OCI-LY1 (cell line): ENCODE results near the gene ACVR1C.

Experiments used
- H2AFZ ChIP-seq: fragments of 200-600 bp; sonication (generic), shearing (Covaris generic); 2 replicates; pipeline ENCODE4 v1.6.0; 2014; ENCODE audit warnings: antibody characterized with exemption, mild to moderate bottlenecking, low read length
- H3F3A ChIP-seq: fragments of 200-600 bp; sonication (generic), shearing (Covaris generic); 2 replicates; pipeline ENCODE4 v1.6.0; 2014; ENCODE audit warnings: mild to moderate bottlenecking, antibody characterized with exemption, low read length, moderate library complexity; ENCODE audit not compliant: insufficient read depth
- H3K27ac ChIP-seq: fragments of 200-600 bp; sonication (generic); 2 replicates; pipeline ENCODE4 v1.5.1; 2014; ENCODE audit warnings: low read length, mixed run types, mild to moderate bottlenecking, low read depth; ENCODE audit not compliant: poor library complexity, severe bottlenecking
- H3K27me3 ChIP-seq: fragments of 200-600 bp; sonication (generic); 2 replicates; pipeline ENCODE4 v1.6.0; 2014; ENCODE audit warnings: antibody characterized with exemption, mild to moderate bottlenecking, low read length, moderate library complexity; ENCODE audit not compliant: insufficient read depth
- H3K36me3 ChIP-seq: fragments of 200-600 bp; sonication (generic); 2 replicates; pipeline ENCODE4 v1.6.1; 2014; ENCODE audit warnings: mild to moderate bottlenecking, antibody characterized with exemption, low read length, moderate library complexity, mixed read lengths; ENCODE audit not compliant: insufficient read depth
- H3K4me1 ChIP-seq: fragments of 200-600 bp; sonication (generic); 2 replicates; pipeline ENCODE4 v1.5.1; 2014; ENCODE audit warnings: mild to moderate bottlenecking, low read length, moderate library complexity; ENCODE audit not compliant: insufficient read depth, severe bottlenecking
- H3K4me2 ChIP-seq: fragments of 200-600 bp; sonication (generic), shearing (Covaris generic); 2 replicates; pipeline ENCODE4 v1.6.1; 2014; ENCODE audit warnings: low read length
- H3K4me3 ChIP-seq: fragments of 200-600 bp; sonication (generic); 2 replicates; pipeline ENCODE4 v1.5.1; 2014; ENCODE audit warnings: low read length, low read depth, mild to moderate bottlenecking, mixed read lengths; ENCODE audit not compliant: poor library complexity, severe bottlenecking
- H3K79me2 ChIP-seq: fragments of 200-600 bp; shearing (Covaris generic); 2 replicates; pipeline ENCODE4 v1.6.1; 2016; ENCODE audit warnings: mixed run types, low read length, mixed read lengths; ENCODE audit not compliant: insufficient read depth
- H3K9ac ChIP-seq: fragments of 200-600 bp; sonication (generic), shearing (Covaris generic); 2 replicates; pipeline ENCODE4 v1.6.1; 2014; ENCODE audit warnings: mild to moderate bottlenecking, low read length, mixed read lengths
- H3K9me2 ChIP-seq: fragments of 200-600 bp; sonication (generic), shearing (Covaris generic); 2 replicates; pipeline ENCODE4 v1.6.1; 2014; ENCODE audit warnings: low read depth, mild to moderate bottlenecking, low read length, mixed read lengths
- H3K9me3 ChIP-seq: fragments of 200-600 bp; shearing (Covaris generic); 2 replicates; pipeline ENCODE4 v1.6.1; 2014; ENCODE audit warnings: low read length, mixed read lengths
- H4K20me1 ChIP-seq: fragments of 200-600 bp; sonication (generic), shearing (Covaris generic); 2 replicates; pipeline ENCODE4 v1.6.0; 2016; ENCODE audit warnings: mild to moderate bottlenecking, low read length; ENCODE audit not compliant: insufficient read depth
- EZH2 ChIP-seq: fragments of 200-600 bp; sonication (generic), shearing (Covaris generic); IDR thresholded peaks from 2 replicates; pipeline ENCODE4 v1.8.0; 2017; ENCODE audit warnings: borderline replicate concordance, mixed run types, mild to moderate bottlenecking, antibody characterized with exemption, low read length, moderate library complexity, mixed read lengths
- TF ChIP-seq, protein P1 (sequence below): fragments of 200-600 bp; sonication (generic), shearing (Covaris generic); IDR thresholded peaks from 2 replicates; pipeline ENCODE4 v1.5.1; 2017; ENCODE audit warnings: mild to moderate bottlenecking, antibody characterized with exemption, low read length, moderate library complexity, mixed read lengths

Gene ACVR1C

DNA sequence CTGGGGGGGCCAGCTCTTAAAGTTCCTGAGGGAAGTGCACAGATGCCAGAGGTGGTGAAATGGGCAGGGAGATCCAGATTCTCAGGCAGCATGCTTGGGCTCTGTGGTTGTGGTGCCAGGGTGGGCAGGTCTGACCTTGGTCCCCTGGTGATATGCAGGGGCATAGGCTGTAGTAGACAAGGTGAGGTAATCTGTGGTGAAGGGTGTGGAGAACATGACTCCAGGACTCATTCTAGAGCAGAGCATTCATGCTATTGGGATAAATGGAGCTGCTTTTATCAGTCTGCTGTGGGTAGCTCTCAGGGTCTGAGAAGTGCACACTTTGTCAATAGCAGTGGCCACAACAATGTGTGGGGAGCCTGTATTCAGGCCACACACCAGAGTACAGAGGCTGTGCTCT lies 16.9 kb downstream of the ACVR1C start:
- H3K4me3 ChIP-seq, result no peak overlapping the region
- no peaks in the 10 kb centered on the region for H3K79me2 ChIP-seq
- no peaks in the 10 kb centered on the region for H3K4me1 ChIP-seq
- H3K9ac ChIP-seq, result no peak overlapping the region
- no peaks in the 10 kb centered on the region for H3K36me3 ChIP-seq
- H3K4me2 ChIP-seq, result no peak overlapping the region
- no peak overlapping the region for H3K27ac ChIP-seq
- no peak overlapping the region for H2AFZ ChIP-seq
- no peak for TF ChIP-seq EZH2
- TF ChIP-seq, protein P1, sequence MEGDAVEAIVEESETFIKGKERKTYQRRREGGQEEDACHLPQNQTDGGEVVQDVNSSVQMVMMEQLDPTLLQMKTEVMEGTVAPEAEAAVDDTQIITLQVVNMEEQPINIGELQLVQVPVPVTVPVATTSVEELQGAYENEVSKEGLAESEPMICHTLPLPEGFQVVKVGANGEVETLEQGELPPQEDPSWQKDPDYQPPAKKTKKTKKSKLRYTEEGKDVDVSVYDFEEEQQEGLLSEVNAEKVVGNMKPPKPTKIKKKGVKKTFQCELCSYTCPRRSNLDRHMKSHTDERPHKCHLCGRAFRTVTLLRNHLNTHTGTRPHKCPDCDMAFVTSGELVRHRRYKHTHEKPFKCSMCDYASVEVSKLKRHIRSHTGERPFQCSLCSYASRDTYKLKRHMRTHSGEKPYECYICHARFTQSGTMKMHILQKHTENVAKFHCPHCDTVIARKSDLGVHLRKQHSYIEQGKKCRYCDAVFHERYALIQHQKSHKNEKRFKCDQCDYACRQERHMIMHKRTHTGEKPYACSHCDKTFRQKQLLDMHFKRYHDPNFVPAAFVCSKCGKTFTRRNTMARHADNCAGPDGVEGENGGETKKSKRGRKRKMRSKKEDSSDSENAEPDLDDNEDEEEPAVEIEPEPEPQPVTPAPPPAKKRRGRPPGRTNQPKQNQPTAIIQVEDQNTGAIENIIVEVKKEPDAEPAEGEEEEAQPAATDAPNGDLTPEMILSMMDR, result no peak
- peaks cover 4% of the 10 kb centered on the region; the same call in 1 of the 2 replicates for H3K9me3 ChIP-seq
- H3F3A ChIP-seq, result no peaks in the 10 kb centered on the region
- no peaks in the 10 kb centered on the region for H3K9me2 ChIP-seq
- H4K20me1 ChIP-seq, result no peaks in the 10 kb centered on the region
- no peaks in the 10 kb centered on the region for H3K27me3 ChIP-seq

DNA sequence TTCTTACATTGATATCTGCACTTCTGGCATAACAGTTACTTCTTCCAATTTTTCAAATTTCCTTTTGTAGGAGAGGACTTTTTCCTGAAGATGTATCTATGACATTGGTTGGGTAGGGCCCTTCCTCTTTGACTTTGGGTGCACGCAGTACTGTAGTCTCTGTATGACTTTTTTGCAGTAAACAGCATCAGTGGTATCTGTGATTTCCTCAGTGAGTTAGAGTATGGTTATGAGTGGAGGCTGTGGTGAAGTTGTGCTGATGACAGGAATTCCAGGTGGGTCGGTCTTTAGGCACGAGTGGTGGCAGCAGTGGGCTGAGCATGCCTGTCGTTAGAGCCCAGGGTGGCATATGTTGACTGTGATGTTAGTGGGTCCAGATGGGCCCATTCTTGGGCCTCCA lies 17.6 kb downstream of the ACVR1C start:
- Histone ChIP-seq H3K27me3 (no peaks in the 10 kb centered on the region), H3K9me2 (no peaks in the 10 kb centered on the region), H4K20me1 (no peaks in the 10 kb centered on the region), H2AFZ (no peak overlapping the region), H3K9ac (no peak overlapping the region), H3F3A (no peaks in the 10 kb centered on the region), H3K4me3 (no peak overlapping the region), H3K4me1 (no peaks in the 10 kb centered on the region), H3K4me2 (no peak overlapping the region), H3K79me2 (no peaks in the 10 kb centered on the region), H3K36me3 (no peaks in the 10 kb centered on the region), H3K27ac (no peak overlapping the region), H3K9me3 (peaks cover 4% of the 10 kb centered on the region; the same call in 1 of the 2 replicates)
- TF ChIP-seq, protein P1, result no peak
- no peak for TF ChIP-seq EZH2

DNA sequence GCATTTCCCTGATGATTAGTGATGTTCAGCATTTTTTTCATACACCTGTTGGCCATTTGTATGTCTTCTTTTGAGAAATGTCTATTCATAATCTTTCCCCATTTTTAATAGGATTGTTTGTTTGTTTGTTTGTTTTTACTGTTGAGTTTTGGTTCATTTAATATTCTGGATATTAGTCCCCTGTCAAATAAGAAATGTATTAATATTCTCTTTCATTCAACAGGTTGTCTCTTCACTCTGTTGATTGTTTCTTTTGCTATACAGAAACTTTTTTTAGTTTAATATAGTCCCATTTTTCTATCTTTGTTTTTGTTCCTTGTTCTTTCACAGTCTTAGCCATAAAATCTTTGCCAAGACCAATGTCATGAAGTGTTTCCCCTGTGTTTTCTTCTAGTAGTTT lies 22.1 kb downstream of the ACVR1C start:
- H3K9me3 ChIP-seq, result peaks cover 4% of the 10 kb centered on the region; the same call in 1 of the 2 replicates
- H3K27ac ChIP-seq, result no peak overlapping the region
- no peak overlapping the region for H3K4me2 ChIP-seq
- H3K4me3 ChIP-seq, result no peak overlapping the region
- no peaks in the 10 kb centered on the region for H3K36me3 ChIP-seq
- H2AFZ ChIP-seq, result no peak overlapping the region
- no peaks in the 10 kb centered on the region for H3K27me3 ChIP-seq
- H3K9me2 ChIP-seq, result no peaks in the 10 kb centered on the region
- no peaks in the 10 kb centered on the region for H3K79me2 ChIP-seq
- no peak for TF ChIP-seq EZH2
- TF ChIP-seq, protein P1, result no peak
- H3F3A ChIP-seq, result no peaks in the 10 kb centered on the region
- H4K20me1 ChIP-seq, result no peaks in the 10 kb centered on the region
- H3K9ac ChIP-seq, result no peak overlapping the region
- no peaks in the 10 kb centered on the region for H3K4me1 ChIP-seq
